Ascending aorta (tissue), 2 donors: ENCODE data around the gene UPP2. TPM values are rescaled to one million over a fixed set of nuclear protein-coding genes. Genes with fewer than 3 reads are reported as not detected.

ENCODE experiments used
- DNase-seq, 2 donors: peaks; one replicate each; pipeline ENCODE4 v3.0.0-alpha.2; 2019; ENCODE audit warnings: low spot score in 2 of 2
- H3K27ac ChIP-seq, 2 donors: fragments of 200-600 bp; sonication (generic); one replicate each; pipeline ENCODE4 v1.5.1; 2016 to 2017; ENCODE audit warnings: mild to moderate bottlenecking in 1 of 2
- H3K27me3 ChIP-seq: fragments of 200-600 bp; sonication (generic); one replicate; pipeline ENCODE4 v1.5.1; 2017
- H3K36me3 ChIP-seq, 2 donors: fragments of 200-600 bp; sonication (generic); one replicate each; pipeline ENCODE4 v1.5.1; 2016
- H3K4me1 ChIP-seq, 2 donors: fragments of 200-600 bp; sonication (generic); one replicate each; pipeline ENCODE4 v1.5.1; 2016 to 2017; ENCODE audit warnings: mild to moderate bottlenecking in 1 of 2
- H3K4me3 ChIP-seq, 2 donors: fragments of 200-600 bp; sonication (generic); one replicate each; pipeline ENCODE4 v1.5.1; 2016 to 2017; ENCODE audit warnings: mild to moderate bottlenecking in 1 of 2
- H3K9me3 ChIP-seq, 2 donors: fragments of 200-600 bp; sonication (generic); one replicate each; pipeline ENCODE4 v1.5.1; 2016
- intact Hi-C: fragments of 100-400 bp; cut with DNase I; formaldehyde crosslinking; loops from one replicate; pipeline ENCODE4 v1.15.1; 2023
- total RNA-seq: library from RNA; depleted of rRNA; stranded (reverse); fragments of >200 nt; gene quantifications from one replicate; pipeline ENCODE4 v1.1.0, GENCODE V29; 2016
- TF ChIP-seq, protein P1 (sequence below), 3 experiments: fragments of 200-600 bp in 2 of 3; fragments of 450-650 bp in 1 of 3; sonication (generic) in 2 of 3; IDR thresholded peaks; one replicate each; pipeline ENCODE4 v1.5.1; 2016 to 2019; ENCODE audit warnings: antibody characterized with exemption in 3 of 3, mild to moderate bottlenecking in 1 of 3, moderate library complexity in 1 of 3

Gene UPP2
- total RNA-seq, 1 donor from 2014 or later, result not detected

DNA sequence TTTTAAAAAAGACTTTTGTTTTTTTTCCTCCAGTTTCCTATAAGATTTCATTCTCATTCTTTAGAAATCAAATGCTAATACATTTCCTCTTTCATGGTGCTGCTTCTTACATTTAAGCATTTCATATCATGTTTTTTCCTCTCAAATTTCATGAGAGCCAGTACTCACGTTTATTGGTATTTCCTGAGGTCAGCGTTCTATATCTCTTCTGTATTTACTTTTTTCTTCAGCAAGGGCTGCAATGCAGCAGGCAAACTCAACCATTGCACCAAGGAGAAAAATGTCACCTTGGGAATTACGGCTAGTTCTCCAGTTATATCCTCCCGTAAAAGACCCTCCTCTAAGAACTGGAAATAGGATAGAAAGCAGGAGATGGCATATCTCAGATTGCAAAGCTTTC is 32.4 kb downstream of the UPP2 start:
- intact Hi-C loops, result no loop called here
- H3K4me3 ChIP-seq, result no peak overlapping the region

DNA sequence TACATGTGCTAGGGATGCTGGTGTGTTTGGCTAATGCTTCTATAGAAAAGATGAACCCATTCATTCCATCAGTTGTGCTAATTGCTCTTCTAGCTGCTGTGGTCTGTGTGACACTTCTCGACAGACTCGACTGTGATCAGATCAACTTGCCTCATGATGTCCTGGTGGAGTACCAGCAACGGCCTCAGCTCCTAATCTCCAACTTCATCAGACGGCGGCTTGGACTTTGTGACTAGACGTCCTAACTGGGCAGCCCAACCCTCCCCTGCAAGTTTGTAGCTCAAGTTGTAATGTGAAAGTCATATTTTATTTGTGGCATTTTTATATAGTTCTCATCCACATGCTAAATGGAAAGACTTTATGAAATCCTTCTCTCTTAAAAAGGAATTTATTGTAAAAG is 33.0 kb downstream of the UPP2 start:
- H3K27me3 ChIP-seq, result no peaks in the 10 kb centered on the region
- no peaks in the 10 kb centered on the region for H3K36me3 ChIP-seq
- DNase-seq, result no peak
- no peak overlapping the region for H3K4me3 ChIP-seq
- H3K9me3 ChIP-seq, result no peaks in the 10 kb centered on the region
- TF ChIP-seq, protein P1, sequence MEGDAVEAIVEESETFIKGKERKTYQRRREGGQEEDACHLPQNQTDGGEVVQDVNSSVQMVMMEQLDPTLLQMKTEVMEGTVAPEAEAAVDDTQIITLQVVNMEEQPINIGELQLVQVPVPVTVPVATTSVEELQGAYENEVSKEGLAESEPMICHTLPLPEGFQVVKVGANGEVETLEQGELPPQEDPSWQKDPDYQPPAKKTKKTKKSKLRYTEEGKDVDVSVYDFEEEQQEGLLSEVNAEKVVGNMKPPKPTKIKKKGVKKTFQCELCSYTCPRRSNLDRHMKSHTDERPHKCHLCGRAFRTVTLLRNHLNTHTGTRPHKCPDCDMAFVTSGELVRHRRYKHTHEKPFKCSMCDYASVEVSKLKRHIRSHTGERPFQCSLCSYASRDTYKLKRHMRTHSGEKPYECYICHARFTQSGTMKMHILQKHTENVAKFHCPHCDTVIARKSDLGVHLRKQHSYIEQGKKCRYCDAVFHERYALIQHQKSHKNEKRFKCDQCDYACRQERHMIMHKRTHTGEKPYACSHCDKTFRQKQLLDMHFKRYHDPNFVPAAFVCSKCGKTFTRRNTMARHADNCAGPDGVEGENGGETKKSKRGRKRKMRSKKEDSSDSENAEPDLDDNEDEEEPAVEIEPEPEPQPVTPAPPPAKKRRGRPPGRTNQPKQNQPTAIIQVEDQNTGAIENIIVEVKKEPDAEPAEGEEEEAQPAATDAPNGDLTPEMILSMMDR (IDR thresholded peaks at IDR 0.05), result no peak
- no peaks in the 10 kb centered on the region for H3K4me1 ChIP-seq
- intact Hi-C loops, result no loop called here
- no peak overlapping the region for H3K27ac ChIP-seq

More for the DNA sequence above, 32.4 kb downstream of the UPP2 start:
- TF ChIP-seq, protein P1 (IDR thresholded peaks at IDR 0.05), result no peak
- H3K27ac ChIP-seq, result no peak overlapping the region
- DNase-seq, result no peak
- no peaks in the 10 kb centered on the region for H3K4me1 ChIP-seq
- H3K36me3 ChIP-seq, result no peaks in the 10 kb centered on the region
- no peaks in the 10 kb centered on the region for H3K9me3 ChIP-seq
- H3K27me3 ChIP-seq, result no peaks in the 10 kb centered on the region

DNA sequence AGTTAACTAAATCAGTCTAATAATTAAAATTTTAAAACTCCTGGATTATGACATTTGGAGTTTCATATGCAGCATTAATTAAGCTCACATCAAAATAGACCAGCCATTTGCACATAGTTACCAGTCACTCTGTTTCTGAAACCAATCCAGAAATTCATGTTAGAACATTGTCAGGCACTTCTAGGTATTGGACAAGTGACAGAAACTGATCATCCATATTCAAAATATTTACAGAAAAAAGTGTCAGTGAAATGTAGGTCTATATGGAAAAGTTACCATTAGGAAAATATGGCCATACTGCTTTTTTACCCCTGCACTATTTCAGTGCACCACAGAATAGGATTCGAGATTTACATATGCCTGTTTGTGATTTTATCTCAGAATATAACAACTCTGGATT is 33.4 kb downstream of the UPP2 start:
- no peaks in the 10 kb centered on the region for H3K36me3 ChIP-seq
- no peak overlapping the region for H3K27ac ChIP-seq
- intact Hi-C loops, result no loop called here
- no peaks in the 10 kb centered on the region for H3K4me1 ChIP-seq
- TF ChIP-seq, protein P1 (IDR thresholded peaks at IDR 0.05), result no peak
- no peaks in the 10 kb centered on the region for H3K27me3 ChIP-seq
- no peak overlapping the region for H3K4me3 ChIP-seq
- DNase-seq, result no peak
- H3K9me3 ChIP-seq, result no peaks in the 10 kb centered on the region

DNA sequence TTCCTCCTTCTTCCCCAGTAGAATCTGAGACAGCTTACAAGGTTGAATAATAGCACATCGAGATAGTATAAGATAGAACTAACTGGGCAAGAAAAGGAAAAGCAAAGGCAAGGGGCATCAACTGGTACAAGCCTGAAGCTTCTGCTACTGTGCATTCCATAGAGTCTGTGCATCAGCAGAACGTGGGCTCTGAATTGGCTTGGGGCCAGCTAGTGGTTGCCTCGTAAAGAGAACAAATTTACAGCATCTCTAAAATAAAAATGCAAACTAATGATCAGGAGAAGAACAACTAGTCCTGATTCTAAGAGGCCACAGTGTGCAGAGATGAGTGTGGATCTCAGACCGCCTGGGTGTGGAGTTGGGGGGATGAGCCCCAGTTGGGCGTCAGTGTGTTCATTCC is 36.6 kb downstream of the UPP2 start:
- Histone ChIP-seq H3K4me1 (no peaks in the 10 kb centered on the region), H3K4me3 (no peak overlapping the region), H3K27ac (no peak overlapping the region), H3K27me3 (no peaks in the 10 kb centered on the region), H3K9me3 (no peaks in the 10 kb centered on the region), H3K36me3 (no peaks in the 10 kb centered on the region)
- intact Hi-C loops, result no loop called here
- TF ChIP-seq, protein P1 (IDR thresholded peaks at IDR 0.05), result no peak
- DNase-seq, result no peak

DNA sequence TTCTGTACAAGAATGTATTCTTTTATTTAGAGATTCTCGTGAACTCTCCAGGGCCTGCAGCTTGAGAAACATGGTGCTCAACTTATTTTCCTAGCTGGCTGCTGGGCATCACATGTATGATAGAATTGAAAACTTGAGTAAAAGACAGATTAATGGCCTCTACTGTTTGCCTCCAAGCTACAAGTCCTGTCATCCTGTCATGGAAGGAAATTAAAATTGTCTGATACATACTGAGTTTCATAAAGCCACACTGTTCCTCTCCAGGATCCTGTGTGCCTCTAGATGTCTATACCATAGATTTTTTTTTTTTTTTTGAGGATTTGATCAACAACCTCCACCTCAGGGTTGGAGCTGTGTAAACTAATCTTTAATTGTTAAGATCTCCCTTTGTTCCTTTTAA is 38.5 kb downstream of the UPP2 start:
- Histone ChIP-seq H3K9me3 (no peaks in the 10 kb centered on the region), H3K27ac (no peak overlapping the region), H3K36me3 (no peaks in the 10 kb centered on the region), H3K4me3 (no peak overlapping the region), H3K27me3 (no peaks in the 10 kb centered on the region), H3K4me1 (no peaks in the 10 kb centered on the region)
- TF ChIP-seq, protein P1 (IDR thresholded peaks at IDR 0.05), result no peak
- no peak for DNase-seq
- intact Hi-C loops, result no loop called here

DNA sequence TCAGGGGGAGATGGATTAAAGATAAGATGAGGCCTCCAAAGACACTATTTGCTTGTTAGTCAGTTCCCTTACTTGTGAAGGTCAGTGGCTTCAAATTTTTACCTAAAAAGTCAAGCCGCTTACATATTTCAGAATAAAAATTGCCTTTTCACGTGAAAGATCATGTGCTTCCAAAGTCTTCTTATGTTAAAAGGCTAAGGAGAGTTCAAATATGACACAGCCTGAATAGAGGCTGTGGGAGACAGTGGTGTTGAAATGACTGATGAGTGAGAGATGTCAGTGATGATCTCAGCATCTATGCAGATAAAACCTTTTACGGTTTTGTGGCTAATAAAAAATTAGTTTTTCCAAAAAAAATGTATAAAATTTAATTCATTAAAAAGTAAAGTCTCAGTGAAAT is 40.5 kb downstream of the UPP2 start:
- no peaks in the 10 kb centered on the region for H3K4me1 ChIP-seq
- intact Hi-C loops, result no loop called here
- no peak for DNase-seq
- H3K9me3 ChIP-seq, result no peaks in the 10 kb centered on the region
- TF ChIP-seq, protein P1 (IDR thresholded peaks at IDR 0.05), result no peak
- no peaks in the 10 kb centered on the region for H3K27me3 ChIP-seq
- no peak overlapping the region for H3K4me3 ChIP-seq
- no peaks in the 10 kb centered on the region for H3K36me3 ChIP-seq
- H3K27ac ChIP-seq, result no peak overlapping the region
